Measurements from ENCODE around the gene MYO1E. TPM values are rescaled to one million over a fixed set of nuclear protein-coding genes. Genes with fewer than 3 reads are reported as not detected.

MYO1E gene
- total and polyA plus RNA-seq, 7 experiments from 2014 or later: 2.3 to 67.1 (median 3.7) TPM; not detected in 2

- ChIA-PET CTCF (no interaction called here), POLR2A (interaction anchor here (0.6 kb wide), 1 partner anchor 16 kb away, joined by 4 read pairs; no protein-coding TSS in a partner anchor)
- peaks cover 0 to 9% (median 0%) of the 10 kb centered on the region in 7 donors for H3K4me1 Mint-ChIP-seq
- no peak overlapping the region for H3K27ac ChIP-seq (ENCODE audit: low read depth, low read length)
- intact Hi-C loops (cut with micrococcal nuclease): loop anchor here in 1 of 2 donors (10.0 kb wide), 1 partner anchor 45 kb away; no protein-coding TSS in a partner anchor
- H3K27ac Mint-ChIP-seq: no peak overlapping the region
- peaks cover 0 to 6% (median 5%) of the 10 kb centered on the region in 5 donors for H3K27me3 Mint-ChIP-seq
- H3K27me3 ChIP-seq (ENCODE audit: control insufficient read depth in 2 of 2, insufficient read depth in 2 of 2, low read length in 2 of 2): no peaks in the 10 kb centered on the region
- H3K36me3 ChIP-seq (ENCODE audit: control insufficient read depth in 2 of 3, insufficient read depth in 3 of 3, low read length in 3 of 3): no peaks in the 10 kb centered on the region
- no peak overlapping the region for H3K4me3 Mint-ChIP-seq
- H3K36me3 Mint-ChIP-seq: peaks cover 0 to 1% (median 0%) of the 10 kb centered on the region in 5 donors
- no peaks in the 10 kb centered on the region for H3K4me1 ChIP-seq (ENCODE audit: control insufficient read depth in 2 of 2, insufficient read depth in 2 of 2, low read length in 2 of 2)
- no peaks in the 10 kb centered on the region for H3K9me3 ChIP-seq (ENCODE audit: control insufficient read depth in 2 of 3, low read length in 3 of 3)
- DNase-seq (no peak), ATAC-seq (no peak)
- no peaks in the 10 kb centered on the region for H3K9me3 Mint-ChIP-seq
- no peak overlapping the region for H3K4me3 ChIP-seq (ENCODE audit: low read length)
Observed at GRCh38 chr15:59309405-59309804, 63.3 kb downstream of the MYO1E start.

GRCh38 chr15:59307165-59307537, 65.5 kb downstream of the MYO1E start:
- H3K9me3 Mint-ChIP-seq: peaks cover 0 to 1% (median 0%) of the 10 kb centered on the region in 11 donors
- POLR2A ChIA-PET: no interaction called here
- no peaks in the 10 kb centered on the region for H3K36me3 ChIP-seq (ENCODE audit: control insufficient read depth in 2 of 3, insufficient read depth in 3 of 3, low read length in 3 of 3)

DNA sequence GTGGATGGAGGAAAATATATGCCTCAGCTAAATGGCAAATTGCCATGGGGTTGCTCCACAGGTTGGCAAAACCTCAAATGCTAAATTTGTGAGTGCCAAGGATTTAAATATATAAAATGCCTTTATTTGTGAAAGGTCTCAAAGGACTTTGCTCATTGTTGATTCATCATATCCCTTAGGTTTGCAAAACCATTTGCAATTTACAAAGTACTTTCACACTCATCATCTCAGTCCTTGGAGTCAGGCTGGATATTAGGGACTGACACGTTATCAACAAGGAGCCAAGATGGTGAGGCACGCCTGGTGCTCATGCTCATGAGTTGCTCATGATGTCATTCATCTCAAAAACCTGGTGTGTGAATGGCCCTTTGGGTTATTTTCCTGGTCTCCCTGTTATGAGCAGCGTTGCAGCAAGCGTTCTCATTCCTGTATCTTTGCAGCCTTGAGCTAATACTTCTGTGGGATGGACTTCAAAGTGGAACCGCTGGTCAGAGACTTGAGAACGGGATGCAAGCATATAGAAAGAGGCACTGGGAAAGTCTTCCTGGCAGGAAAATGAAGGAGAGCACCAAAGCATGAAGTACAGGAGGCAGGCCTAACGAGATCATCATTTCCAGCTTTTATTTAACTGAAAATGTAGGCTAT, 66.0 kb downstream of the MYO1E start:
- no peak overlapping the region for H3K4me3 ChIP-seq (ENCODE audit: low read length)
- Mint-ChIP-seq H3K27ac (no peak overlapping the region), H3K9me3 (peaks cover 0 to 1% (median 0%) of the 10 kb centered on the region in 11 donors), H3K4me1 (peaks cover 0 to 18% (median 4%) of the 10 kb centered on the region in 7 donors), H3K27me3 (peaks cover 0 to 4% (median 0%) of the 10 kb centered on the region in 5 donors), H3K36me3 (peaks cover 0 to 9% (median 0%) of the 10 kb centered on the region in 5 donors), H3K4me3 (no peak overlapping the region)
- intact Hi-C loops (cut with micrococcal nuclease): loop anchor here in 1 of 2 donors (10.0 kb wide), 1 partner anchor 48 kb away; no protein-coding TSS in a partner anchor
- no peak overlapping the region for H3K27ac ChIP-seq (ENCODE audit: low read depth, low read length)
- POLR2A ChIA-PET: no interaction called here
- H3K4me1 ChIP-seq (ENCODE audit: control insufficient read depth in 2 of 2, insufficient read depth in 2 of 2, low read length in 2 of 2): no peaks in the 10 kb centered on the region
- H3K27me3 ChIP-seq (ENCODE audit: control insufficient read depth in 2 of 2, insufficient read depth in 2 of 2, low read length in 2 of 2): no peaks in the 10 kb centered on the region
- no peaks in the 10 kb centered on the region for H3K9me3 ChIP-seq (ENCODE audit: control insufficient read depth in 2 of 3, low read length in 3 of 3)
- no peaks in the 10 kb centered on the region for H3K36me3 ChIP-seq (ENCODE audit: control insufficient read depth in 2 of 3, insufficient read depth in 3 of 3, low read length in 3 of 3)
- DNase-seq: no peak
- CTCF ChIA-PET: no interaction called here
- no peak for ATAC-seq

More at GRCh38 chr15:59307165-59307537, 65.5 kb downstream of the MYO1E start:
- Histone ChIP-seq H3K4me3 (ENCODE audit: low read length) (no peak overlapping the region), H3K27me3 (ENCODE audit: control insufficient read depth in 2 of 2, insufficient read depth in 2 of 2, low read length in 2 of 2) (no peaks in the 10 kb centered on the region), H3K4me1 (ENCODE audit: control insufficient read depth in 2 of 2, insufficient read depth in 2 of 2, low read length in 2 of 2) (no peaks in the 10 kb centered on the region), H3K27ac (ENCODE audit: low read depth, low read length) (no peak overlapping the region), H3K9me3 (ENCODE audit: control insufficient read depth in 2 of 3, low read length in 3 of 3) (no peaks in the 10 kb centered on the region)
- Mint-ChIP-seq H3K4me1 (peaks cover 0 to 15% (median 0%) of the 10 kb centered on the region in 7 donors), H3K36me3 (peaks cover 0 to 5% (median 0%) of the 10 kb centered on the region in 5 donors), H3K27ac (no peak overlapping the region), H3K27me3 (peaks cover 0 to 5% (median 4%) of the 10 kb centered on the region in 5 donors), H3K4me3 (no peak overlapping the region)
- intact Hi-C loops (cut with micrococcal nuclease): loop anchor here in 1 of 2 donors (10.0 kb wide), 1 partner anchor 48 kb away; no protein-coding TSS in a partner anchor
- DNase-seq: no peak
- CTCF ChIA-PET: no interaction called here
- ATAC-seq: no peak

- Mint-ChIP-seq H3K36me3 (peaks cover 0 to 12% (median 0%) of the 10 kb centered on the region in 5 donors), H3K4me3 (no peak overlapping the region), H3K27ac (peak overlapping the region in 1 of 9 donors; percentile 81), H3K9me3 (peaks cover 0 to 1% (median 0%) of the 10 kb centered on the region in 11 donors), H3K4me1 (peaks cover 17 to 36% (median 22%) of the 10 kb centered on the region in 7 donors), H3K27me3 (no peaks in the 10 kb centered on the region)
- H3K27me3 ChIP-seq (ENCODE audit: control insufficient read depth in 2 of 2, insufficient read depth in 2 of 2, low read length in 2 of 2): no peaks in the 10 kb centered on the region
- H3K27ac ChIP-seq (ENCODE audit: low read depth, low read length): no peak overlapping the region
- H3K4me3 ChIP-seq (ENCODE audit: low read length): no peak overlapping the region
- no peaks in the 10 kb centered on the region for H3K9me3 ChIP-seq (ENCODE audit: control insufficient read depth in 2 of 3, low read length in 3 of 3)
- intact Hi-C loops (cut with micrococcal nuclease): loop anchor here in 1 of 2 donors (10.0 kb wide), 1 partner anchor 50 kb away; no protein-coding TSS in a partner anchor
- ChIA-PET POLR2A (no interaction called here), CTCF (no interaction called here)
- ATAC-seq (no peak), DNase-seq (no peak)
- no peaks in the 10 kb centered on the region for H3K36me3 ChIP-seq (ENCODE audit: control insufficient read depth in 2 of 3, insufficient read depth in 3 of 3, low read length in 3 of 3)
- H3K4me1 ChIP-seq (ENCODE audit: control insufficient read depth in 2 of 2, insufficient read depth in 2 of 2, low read length in 2 of 2): peaks cover 12 to 14% of the 10 kb centered on the region in 2 donors
Observed at GRCh38 chr15:59304807-59305206, 67.9 kb downstream of the MYO1E start.

DNA sequence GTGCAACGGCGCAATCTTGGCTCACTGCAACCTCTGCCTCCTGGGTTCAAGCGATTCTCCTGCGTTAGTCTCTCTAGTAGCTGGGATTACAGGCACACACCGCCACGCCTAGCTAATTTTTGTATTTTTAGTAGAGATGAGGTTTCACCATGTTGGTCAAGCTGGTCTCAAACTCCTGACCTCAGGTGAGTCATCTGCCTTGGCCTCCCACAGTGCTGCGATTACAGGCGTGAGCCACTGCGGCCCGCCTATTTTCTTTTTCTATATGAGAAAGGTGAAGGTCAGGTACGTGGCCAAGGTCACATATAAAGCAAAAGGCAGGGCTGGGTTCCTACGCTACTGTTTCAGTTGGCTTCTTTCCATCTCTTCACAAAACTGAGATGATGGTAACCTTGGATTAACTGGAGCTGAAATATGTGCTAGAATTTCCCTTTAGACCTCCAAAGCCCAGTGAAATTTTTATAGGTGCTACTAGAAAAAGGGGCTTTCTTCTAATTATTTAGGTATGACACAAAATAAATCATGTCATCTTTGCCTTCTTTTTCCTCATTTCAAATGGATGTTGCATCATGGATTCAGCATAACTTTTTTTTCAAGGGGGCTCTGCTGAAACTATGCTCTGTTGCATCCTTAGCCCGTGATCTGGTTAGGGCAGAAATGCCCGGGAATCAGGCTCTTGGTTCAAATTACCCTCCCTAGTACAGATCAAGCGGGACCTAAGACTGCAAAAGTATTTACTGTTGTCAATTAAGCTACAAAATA, 68.5 kb downstream of the MYO1E start:
- POLR2A ChIA-PET: no interaction called here

GRCh38 chr15:59303633-59304032, 69.0 kb downstream of the MYO1E start:
- Mint-ChIP-seq H3K27ac (no peak overlapping the region), H3K27me3 (no peaks in the 10 kb centered on the region), H3K9me3 (peaks cover 0 to 1% (median 0%) of the 10 kb centered on the region in 11 donors), H3K4me1 (peaks cover 19 to 47% (median 33%) of the 10 kb centered on the region in 7 donors), H3K4me3 (no peak overlapping the region), H3K36me3 (peaks cover 0 to 12% (median 0%) of the 10 kb centered on the region in 5 donors)
- H3K4me3 ChIP-seq (ENCODE audit: low read length): no peak overlapping the region
- intact Hi-C loops (cut with micrococcal nuclease): loop anchor here in 1 of 2 donors (10.0 kb wide), 1 partner anchor 51 kb away; no protein-coding TSS in a partner anchor
- H3K27me3 ChIP-seq (ENCODE audit: control insufficient read depth in 2 of 2, insufficient read depth in 2 of 2, low read length in 2 of 2): no peaks in the 10 kb centered on the region
- H3K36me3 ChIP-seq (ENCODE audit: control insufficient read depth in 2 of 3, insufficient read depth in 3 of 3, low read length in 3 of 3): no peaks in the 10 kb centered on the region
- no peak for DNase-seq
- ATAC-seq: no peak
- peaks cover 14 to 17% of the 10 kb centered on the region in 2 donors for H3K4me1 ChIP-seq (ENCODE audit: control insufficient read depth in 2 of 2, insufficient read depth in 2 of 2, low read length in 2 of 2)
- no peak overlapping the region for H3K27ac ChIP-seq (ENCODE audit: low read depth, low read length)
- ChIA-PET POLR2A (no interaction called here), CTCF (no interaction called here)
- no peaks in the 10 kb centered on the region for H3K9me3 ChIP-seq (ENCODE audit: control insufficient read depth in 2 of 3, low read length in 3 of 3)

More for the DNA sequence above, 68.5 kb downstream of the MYO1E start:
- Histone ChIP-seq H3K27me3 (ENCODE audit: control insufficient read depth in 2 of 2, insufficient read depth in 2 of 2, low read length in 2 of 2) (no peaks in the 10 kb centered on the region), H3K4me1 (ENCODE audit: control insufficient read depth in 2 of 2, insufficient read depth in 2 of 2, low read length in 2 of 2) (peaks cover 14 to 17% of the 10 kb centered on the region in 2 donors), H3K27ac (ENCODE audit: low read depth, low read length) (no peak overlapping the region), H3K36me3 (ENCODE audit: control insufficient read depth in 2 of 3, insufficient read depth in 3 of 3, low read length in 3 of 3) (no peaks in the 10 kb centered on the region), H3K9me3 (ENCODE audit: control insufficient read depth in 2 of 3, low read length in 3 of 3) (no peaks in the 10 kb centered on the region), H3K4me3 (ENCODE audit: low read length) (no peak overlapping the region)
- CTCF ChIA-PET: no interaction called here
- Mint-ChIP-seq H3K4me1 (peaks cover 19 to 41% (median 28%) of the 10 kb centered on the region in 7 donors), H3K27ac (no peak overlapping the region), H3K27me3 (no peaks in the 10 kb centered on the region), H3K9me3 (peaks cover 0 to 1% (median 0%) of the 10 kb centered on the region in 11 donors), H3K36me3 (peaks cover 0 to 12% (median 0%) of the 10 kb centered on the region in 5 donors), H3K4me3 (no peak overlapping the region)
- DNase-seq (no peak), ATAC-seq (no peak)
- intact Hi-C loops (cut with micrococcal nuclease): loop anchor here in 1 of 2 donors (10.0 kb wide), 1 partner anchor 51 kb away; no protein-coding TSS in a partner anchor

All from naive thymus-derived CD4-positive, alpha-beta T cell (primary cell).